ENCODE results near the gene DRGX. TPM values are rescaled to one million over a fixed set of nuclear protein-coding genes. Genes with fewer than 3 reads are reported as not detected.

Gene DRGX
- total RNA-seq, 1 experiment from 2014 or later = not detected

- Histone ChIP-seq H2AFZ (ENCODE audit: low read length) (no peak overlapping the region), H3K4me1 (ENCODE audit: low read length) (no peaks in the 10 kb centered on the region), H3K79me2 (ENCODE audit: low read length) (no peaks in the 10 kb centered on the region), H3K36me3 (ENCODE audit: insufficient read depth, low read length) (no peaks in the 10 kb centered on the region), H3K27me3 (ENCODE audit: low read length) (no peaks in the 10 kb centered on the region), H3K27ac (ENCODE audit: low read length) (no peak overlapping the region), H3K4me3 (ENCODE audit: low read length) (no peak overlapping the region), H3K4me2 (ENCODE audit: low read depth, low read length, poor library complexity, severe bottlenecking) (no peak overlapping the region), H3K9me2 (replicated peaks; ENCODE audit: insufficient read depth, low read length) (no peaks in the 10 kb centered on the region), H3K9me3 (ENCODE audit: low read length) (no peaks in the 10 kb centered on the region), H3K9ac (ENCODE audit: low read length) (no peak overlapping the region), H4K20me1 (ENCODE audit: insufficient read depth, low read depth, low read length) (no peaks in the 10 kb centered on the region)
- DNase-seq = no peak
Observed at GRCh38 chr10:49412571-49412970, 16.7 kb upstream of the DRGX start.

GRCh38 chr10:49410365-49411074, 14.6 kb upstream of the DRGX start:
- no peaks in the 10 kb centered on the region for H3K36me3 ChIP-seq (ENCODE audit: insufficient read depth, low read length)
- H3K79me2 ChIP-seq (ENCODE audit: low read length) = no peaks in the 10 kb centered on the region
- H3K27ac ChIP-seq (ENCODE audit: low read length) = no peak overlapping the region
- no peaks in the 10 kb centered on the region for H3K4me1 ChIP-seq (ENCODE audit: low read length)
- no peak overlapping the region for H3K4me3 ChIP-seq (ENCODE audit: low read length)
- H3K9ac ChIP-seq (ENCODE audit: low read length) = no peak overlapping the region
- H3K9me2 ChIP-seq (replicated peaks; ENCODE audit: insufficient read depth, low read length) = no peaks in the 10 kb centered on the region
- no peaks in the 10 kb centered on the region for H4K20me1 ChIP-seq (ENCODE audit: insufficient read depth, low read depth, low read length)
- H3K4me2 ChIP-seq (ENCODE audit: low read depth, low read length, poor library complexity, severe bottlenecking) = no peak overlapping the region
- no peaks in the 10 kb centered on the region for H3K27me3 ChIP-seq (ENCODE audit: low read length)
- H2AFZ ChIP-seq (ENCODE audit: low read length) = no peak overlapping the region
- no peaks in the 10 kb centered on the region for H3K9me3 ChIP-seq (ENCODE audit: low read length)
- no peak for DNase-seq

DNA sequence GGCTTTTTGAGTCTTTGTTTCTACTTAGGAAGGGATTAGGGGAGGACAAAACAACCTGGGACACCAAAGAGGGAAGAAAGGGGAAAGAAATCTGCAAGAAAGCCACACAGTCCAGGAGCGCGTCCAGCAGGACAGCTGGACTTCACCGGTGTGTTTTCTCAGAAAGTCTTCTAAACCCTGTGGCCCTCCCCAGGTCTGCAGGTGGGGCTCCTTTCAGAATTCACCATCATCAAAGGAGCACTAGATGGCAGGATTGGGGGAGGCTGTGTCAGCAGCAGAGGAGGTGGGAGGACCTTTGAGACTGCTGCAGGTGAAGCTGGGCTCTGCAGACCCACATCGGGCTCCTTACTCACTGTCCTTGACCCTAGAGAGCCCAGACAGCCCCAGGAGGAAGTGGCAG, 13.9 kb upstream of the DRGX start:
- no peaks in the 10 kb centered on the region for H3K79me2 ChIP-seq (ENCODE audit: low read length)
- H3K36me3 ChIP-seq (ENCODE audit: insufficient read depth, low read length) = no peaks in the 10 kb centered on the region
- no peak overlapping the region for H3K9ac ChIP-seq (ENCODE audit: low read length)
- no peaks in the 10 kb centered on the region for H3K9me2 ChIP-seq (replicated peaks; ENCODE audit: insufficient read depth, low read length)
- no peaks in the 10 kb centered on the region for H4K20me1 ChIP-seq (ENCODE audit: insufficient read depth, low read depth, low read length)
- no peak overlapping the region for H2AFZ ChIP-seq (ENCODE audit: low read length)
- H3K4me2 ChIP-seq (ENCODE audit: low read depth, low read length, poor library complexity, severe bottlenecking) = no peak overlapping the region
- H3K4me1 ChIP-seq (ENCODE audit: low read length) = no peaks in the 10 kb centered on the region
- no peak overlapping the region for H3K27ac ChIP-seq (ENCODE audit: low read length)
- DNase-seq = no peak
- no peaks in the 10 kb centered on the region for H3K9me3 ChIP-seq (ENCODE audit: low read length)
- no peaks in the 10 kb centered on the region for H3K27me3 ChIP-seq (ENCODE audit: low read length)
- H3K4me3 ChIP-seq (ENCODE audit: low read length) = no peak overlapping the region

- Histone ChIP-seq H3K27me3 (ENCODE audit: low read length) (no peaks in the 10 kb centered on the region), H2AFZ (ENCODE audit: low read length) (no peak overlapping the region), H3K4me3 (ENCODE audit: low read length) (no peak overlapping the region), H3K79me2 (ENCODE audit: low read length) (no peaks in the 10 kb centered on the region), H3K9me3 (ENCODE audit: low read length) (no peaks in the 10 kb centered on the region), H3K27ac (ENCODE audit: low read length) (no peak overlapping the region), H3K36me3 (ENCODE audit: insufficient read depth, low read length) (no peaks in the 10 kb centered on the region), H3K9me2 (replicated peaks; ENCODE audit: insufficient read depth, low read length) (no peaks in the 10 kb centered on the region), H3K9ac (ENCODE audit: low read length) (no peak overlapping the region), H4K20me1 (ENCODE audit: insufficient read depth, low read depth, low read length) (no peaks in the 10 kb centered on the region), H3K4me1 (ENCODE audit: low read length) (no peaks in the 10 kb centered on the region), H3K4me2 (ENCODE audit: low read depth, low read length, poor library complexity, severe bottlenecking) (no peak overlapping the region)
- DNase-seq = peak; percentile 72
Observed at GRCh38 chr10:49408519-49409306, 12.8 kb upstream of the DRGX start.

- Histone ChIP-seq H3K36me3 (ENCODE audit: insufficient read depth, low read length) (no peaks in the 10 kb centered on the region), H3K27me3 (ENCODE audit: low read length) (no peaks in the 10 kb centered on the region), H3K79me2 (ENCODE audit: low read length) (no peaks in the 10 kb centered on the region), H3K9me2 (replicated peaks; ENCODE audit: insufficient read depth, low read length) (no peaks in the 10 kb centered on the region), H4K20me1 (ENCODE audit: insufficient read depth, low read depth, low read length) (no peaks in the 10 kb centered on the region), H3K4me2 (ENCODE audit: low read depth, low read length, poor library complexity, severe bottlenecking) (no peak overlapping the region), H3K4me1 (ENCODE audit: low read length) (no peaks in the 10 kb centered on the region), H3K9ac (ENCODE audit: low read length) (no peak overlapping the region), H2AFZ (ENCODE audit: low read length) (no peak overlapping the region), H3K4me3 (ENCODE audit: low read length) (no peak overlapping the region), H3K9me3 (ENCODE audit: low read length) (no peaks in the 10 kb centered on the region), H3K27ac (ENCODE audit: low read length) (no peak overlapping the region)
- peak; percentile 90 for DNase-seq
Observed at GRCh38 chr10:49407552-49408137, 11.8 kb upstream of the DRGX start.

GRCh38 chr10:49407151-49407550, 11.3 kb upstream of the DRGX start:
- no peaks in the 10 kb centered on the region for H3K36me3 ChIP-seq (ENCODE audit: insufficient read depth, low read length)
- H3K4me1 ChIP-seq (ENCODE audit: low read length) = no peaks in the 10 kb centered on the region
- no peak overlapping the region for H3K4me2 ChIP-seq (ENCODE audit: low read depth, low read length, poor library complexity, severe bottlenecking)
- H3K9me3 ChIP-seq (ENCODE audit: low read length) = no peaks in the 10 kb centered on the region
- H3K27ac ChIP-seq (ENCODE audit: low read length) = no peak overlapping the region
- H3K79me2 ChIP-seq (ENCODE audit: low read length) = no peaks in the 10 kb centered on the region
- no peak for DNase-seq
- no peaks in the 10 kb centered on the region for H3K9me2 ChIP-seq (replicated peaks; ENCODE audit: insufficient read depth, low read length)
- no peaks in the 10 kb centered on the region for H3K27me3 ChIP-seq (ENCODE audit: low read length)
- H3K4me3 ChIP-seq (ENCODE audit: low read length) = no peak overlapping the region
- H4K20me1 ChIP-seq (ENCODE audit: insufficient read depth, low read depth, low read length) = no peaks in the 10 kb centered on the region
- no peak overlapping the region for H2AFZ ChIP-seq (ENCODE audit: low read length)
- H3K9ac ChIP-seq (ENCODE audit: low read length) = no peak overlapping the region

DNA sequence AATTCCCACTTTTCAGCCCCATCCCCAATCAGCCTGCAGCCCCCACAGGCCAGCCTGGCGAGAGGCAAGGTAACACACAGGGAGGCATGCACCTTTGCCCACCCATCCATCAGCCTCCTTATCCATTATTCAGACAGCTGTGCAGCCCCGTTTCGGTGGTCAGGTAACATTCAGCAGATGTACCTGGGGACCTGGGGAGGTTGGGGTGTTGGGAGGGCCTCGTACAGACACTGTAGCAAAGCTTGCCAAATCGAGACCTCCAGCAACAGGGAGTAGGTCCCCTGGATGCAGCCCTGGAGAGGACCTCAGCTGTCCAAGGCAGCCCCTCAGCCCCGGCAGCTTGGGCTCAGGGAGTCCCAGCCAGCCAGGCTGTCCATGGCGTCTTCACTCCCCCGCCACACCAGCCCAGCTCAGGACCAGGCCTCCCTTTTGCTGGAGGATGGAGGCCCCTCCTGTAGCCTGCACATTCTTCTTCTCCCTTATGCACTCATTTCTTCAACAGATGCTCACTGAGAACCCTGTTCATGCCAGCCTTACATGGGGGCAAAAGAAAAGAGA, 8.5 kb upstream of the DRGX start:
- no peaks in the 10 kb centered on the region for H3K9me3 ChIP-seq (ENCODE audit: low read length)
- H3K4me1 ChIP-seq (ENCODE audit: low read length) = no peaks in the 10 kb centered on the region
- no peaks in the 10 kb centered on the region for H3K79me2 ChIP-seq (ENCODE audit: low read length)
- H3K9me2 ChIP-seq (replicated peaks; ENCODE audit: insufficient read depth, low read length) = no peaks in the 10 kb centered on the region
- no peak overlapping the region for H3K4me3 ChIP-seq (ENCODE audit: low read length)
- H3K36me3 ChIP-seq (ENCODE audit: insufficient read depth, low read length) = no peaks in the 10 kb centered on the region
- H3K27ac ChIP-seq (ENCODE audit: low read length) = no peak overlapping the region
- H4K20me1 ChIP-seq (ENCODE audit: insufficient read depth, low read depth, low read length) = no peaks in the 10 kb centered on the region
- H3K9ac ChIP-seq (ENCODE audit: low read length) = no peak overlapping the region
- H3K4me2 ChIP-seq (ENCODE audit: low read depth, low read length, poor library complexity, severe bottlenecking) = no peak overlapping the region
- no peak for DNase-seq
- no peaks in the 10 kb centered on the region for H3K27me3 ChIP-seq (ENCODE audit: low read length)
- no peak overlapping the region for H2AFZ ChIP-seq (ENCODE audit: low read length)

DNA sequence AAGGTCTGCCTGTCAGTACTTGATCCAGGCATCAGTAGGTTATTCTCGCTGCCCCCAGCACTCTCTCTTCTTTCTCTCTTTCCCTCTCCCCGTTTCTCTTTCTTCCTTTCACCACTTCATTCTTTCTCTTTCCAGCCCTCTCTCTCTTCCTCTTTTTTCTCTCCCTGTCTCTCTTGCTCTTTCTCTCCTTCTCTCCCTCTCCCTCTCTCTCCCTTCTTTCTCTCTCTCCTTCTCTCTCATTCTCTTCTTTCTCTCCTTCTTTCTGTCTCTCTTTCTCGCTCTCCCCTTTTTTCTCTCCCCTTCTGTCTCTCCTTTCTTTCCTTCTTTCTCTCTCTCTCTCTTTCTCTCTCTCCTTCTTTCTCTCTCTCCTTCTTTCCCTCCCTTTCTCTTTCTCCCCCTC, 7.5 kb upstream of the DRGX start:
- H4K20me1 ChIP-seq (ENCODE audit: insufficient read depth, low read depth, low read length) = no peaks in the 10 kb centered on the region
- no peak overlapping the region for H3K4me2 ChIP-seq (ENCODE audit: low read depth, low read length, poor library complexity, severe bottlenecking)
- H3K27ac ChIP-seq (ENCODE audit: low read length) = no peak overlapping the region
- H3K9me2 ChIP-seq (replicated peaks; ENCODE audit: insufficient read depth, low read length) = no peaks in the 10 kb centered on the region
- H2AFZ ChIP-seq (ENCODE audit: low read length) = no peak overlapping the region
- H3K4me1 ChIP-seq (ENCODE audit: low read length) = no peaks in the 10 kb centered on the region
- H3K4me3 ChIP-seq (ENCODE audit: low read length) = no peak overlapping the region
- H3K36me3 ChIP-seq (ENCODE audit: insufficient read depth, low read length) = no peaks in the 10 kb centered on the region
- H3K27me3 ChIP-seq (ENCODE audit: low read length) = no peaks in the 10 kb centered on the region
- H3K79me2 ChIP-seq (ENCODE audit: low read length) = no peaks in the 10 kb centered on the region
- H3K9ac ChIP-seq (ENCODE audit: low read length) = no peak overlapping the region
- H3K9me3 ChIP-seq (ENCODE audit: low read length) = no peaks in the 10 kb centered on the region
- no peak for DNase-seq

All from Karpas-422 (cell line).